ENCODE results near the gene CACNA2D1.
"Not testable (repeated sequence)": the region's sequence is repeated elsewhere in the genome, so short reads cannot be mapped to it uniquely, and the experiment has no call there.

The CACNA2D1 gene

DNA sequence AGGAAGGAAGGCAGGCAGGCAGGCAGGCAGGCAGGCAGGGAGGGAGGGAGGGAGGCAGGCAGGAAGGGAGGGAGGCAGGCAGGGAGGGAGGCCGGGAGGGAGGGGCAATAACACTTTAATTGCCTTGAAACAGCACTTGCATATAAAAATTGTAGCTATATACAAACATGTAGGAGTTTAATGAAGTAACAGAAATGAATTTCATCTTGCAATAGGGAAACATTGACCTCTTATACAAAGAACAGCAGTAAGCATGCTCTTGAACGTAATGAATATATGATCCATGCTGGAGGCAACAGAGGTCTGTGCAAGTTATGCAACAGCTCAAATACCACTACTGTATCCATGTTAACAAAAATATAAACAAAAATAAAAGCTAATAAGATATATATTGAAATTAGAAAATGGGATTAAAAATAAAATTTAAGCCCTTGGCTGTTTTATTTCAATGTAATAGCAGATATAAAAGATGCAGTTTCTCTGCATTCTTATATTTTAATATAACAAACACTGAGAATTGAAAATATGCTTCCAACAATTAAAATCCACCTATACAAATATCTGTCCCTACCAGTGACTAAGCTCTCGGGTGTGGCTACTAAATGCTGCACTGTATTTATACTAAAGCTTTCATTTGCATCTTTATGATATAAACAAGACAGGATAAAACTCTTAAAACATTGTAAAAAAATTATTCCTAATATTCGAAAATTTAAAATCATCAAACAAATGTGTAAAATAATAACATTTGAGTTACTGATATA lies 50.3 kb downstream of the CACNA2D1 start:
- no peak for DNase-seq (ENCODE audit: low spot score)

DNA sequence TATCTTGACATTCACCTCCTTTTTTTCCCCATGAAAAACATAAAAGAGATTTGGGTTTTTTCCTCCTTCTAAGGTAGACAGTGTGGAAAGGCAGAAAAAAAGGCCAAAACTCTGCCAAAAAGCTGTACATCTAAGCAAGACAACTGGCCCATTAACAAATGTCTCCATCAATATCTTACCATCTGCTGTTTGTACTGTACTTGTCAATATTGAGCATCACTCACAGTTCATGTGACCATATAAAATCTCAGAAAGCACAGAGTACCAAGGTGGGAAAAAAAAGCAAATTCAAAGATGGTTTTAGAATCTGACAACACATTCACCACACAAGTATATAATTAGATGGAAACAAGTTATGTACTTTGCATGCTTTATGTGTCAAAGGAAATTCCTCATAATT lies 52.6 kb downstream of the CACNA2D1 start:
- DNase-seq (ENCODE audit: low spot score), result no peak

DNA sequence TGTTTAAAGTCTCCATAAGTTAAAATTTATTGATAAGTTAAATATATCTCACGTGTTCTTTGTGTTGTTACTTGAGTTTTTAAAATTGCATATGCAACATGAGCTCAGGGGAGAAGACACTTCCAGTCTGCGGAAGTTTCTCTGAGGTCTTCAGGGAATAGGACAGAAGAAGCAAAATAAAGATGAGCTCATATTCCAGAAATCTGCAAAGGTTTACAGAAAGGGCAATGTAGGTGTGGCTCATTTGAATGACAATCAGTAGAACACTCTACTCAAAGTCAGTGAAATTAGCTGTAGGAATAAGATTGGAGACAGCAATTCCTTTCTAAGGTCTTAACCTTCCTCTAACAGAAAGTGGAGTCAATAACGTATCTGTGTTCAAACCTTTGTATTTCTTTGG lies 53.7 kb downstream of the CACNA2D1 start:
- DNase-seq (ENCODE audit: low spot score), result no peak

DNA sequence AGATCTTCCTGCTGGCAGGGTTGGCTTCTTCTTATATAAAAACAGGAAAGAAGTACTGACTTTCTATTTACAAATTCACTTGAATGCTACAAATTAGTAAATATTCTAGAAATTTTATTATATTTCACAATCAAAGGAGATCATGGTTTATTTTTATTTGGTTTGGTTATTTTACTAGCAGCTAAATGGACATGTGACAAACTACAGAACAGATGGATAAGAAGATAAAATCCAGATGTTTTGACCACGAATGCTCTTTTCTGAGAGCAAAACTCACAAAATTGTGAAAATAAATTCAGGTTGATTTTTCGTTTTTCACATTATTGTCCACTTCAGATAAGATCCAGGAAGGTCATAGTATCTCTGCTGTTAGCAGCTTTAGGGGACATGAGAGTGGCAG lies 55.4 kb downstream of the CACNA2D1 start:
- DNase-seq (ENCODE audit: low spot score), result no peak

DNA sequence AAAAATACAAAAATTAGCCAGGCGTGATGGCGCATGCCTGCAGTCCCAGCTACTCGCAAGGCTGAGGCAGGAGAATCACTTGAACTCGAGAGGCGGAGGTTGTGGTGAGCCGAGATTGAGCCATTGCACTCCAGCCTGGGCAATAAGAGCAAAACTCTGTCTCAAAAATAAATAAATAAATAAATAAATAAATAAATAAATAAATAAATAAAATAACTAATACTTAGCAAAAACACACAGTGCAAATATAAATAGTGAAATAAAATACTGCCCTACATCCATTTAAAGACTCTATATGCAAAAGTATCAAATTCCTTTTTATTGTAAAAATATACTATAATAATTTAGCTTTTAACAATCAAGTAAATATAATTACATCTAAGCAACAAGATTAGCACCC lies 57.0 kb downstream of the CACNA2D1 start:
- DNase-seq (ENCODE audit: low spot score), result not testable (repeated sequence)

DNA sequence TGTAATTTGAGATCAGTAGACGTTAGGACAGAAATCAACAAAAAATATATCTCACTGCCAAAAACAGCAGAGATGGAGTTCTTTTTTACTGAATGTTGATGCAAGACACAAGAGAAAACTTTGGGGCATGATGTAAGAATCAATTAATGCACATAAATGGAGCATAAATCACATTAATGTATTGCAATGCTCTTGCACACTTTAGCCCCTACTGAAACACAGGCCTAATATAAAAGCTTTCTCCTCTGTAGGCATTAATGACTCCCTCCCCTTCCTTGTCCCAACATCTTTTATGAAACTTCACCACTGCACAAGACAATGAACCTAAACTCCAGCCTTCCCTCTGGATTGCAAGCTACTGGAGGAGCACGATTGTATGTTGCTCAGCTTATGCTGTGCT lies 58.8 kb downstream of the CACNA2D1 start:
- no peak for DNase-seq (ENCODE audit: low spot score)

DNA sequence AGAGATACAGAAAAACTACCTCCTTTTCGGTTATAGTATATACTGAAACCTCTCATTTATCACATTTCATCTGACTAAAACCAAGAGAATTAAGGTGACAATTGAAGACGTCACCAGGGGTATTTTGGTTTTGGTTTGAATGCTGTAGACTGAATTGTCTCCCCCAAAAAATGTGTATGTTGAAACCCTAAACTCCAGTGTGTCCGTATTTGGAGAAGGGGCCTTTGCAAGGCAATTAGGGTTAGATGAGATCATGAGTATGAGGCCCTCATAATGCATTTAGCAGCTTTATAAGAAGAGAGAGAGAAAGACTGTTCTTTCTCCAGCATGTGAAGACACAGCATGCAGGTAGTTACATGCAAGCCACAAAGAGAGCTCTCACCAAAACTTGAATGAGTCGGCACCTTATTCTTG lies 59.5 kb downstream of the CACNA2D1 start:
- no peak for DNase-seq (ENCODE audit: low spot score)

DNA sequence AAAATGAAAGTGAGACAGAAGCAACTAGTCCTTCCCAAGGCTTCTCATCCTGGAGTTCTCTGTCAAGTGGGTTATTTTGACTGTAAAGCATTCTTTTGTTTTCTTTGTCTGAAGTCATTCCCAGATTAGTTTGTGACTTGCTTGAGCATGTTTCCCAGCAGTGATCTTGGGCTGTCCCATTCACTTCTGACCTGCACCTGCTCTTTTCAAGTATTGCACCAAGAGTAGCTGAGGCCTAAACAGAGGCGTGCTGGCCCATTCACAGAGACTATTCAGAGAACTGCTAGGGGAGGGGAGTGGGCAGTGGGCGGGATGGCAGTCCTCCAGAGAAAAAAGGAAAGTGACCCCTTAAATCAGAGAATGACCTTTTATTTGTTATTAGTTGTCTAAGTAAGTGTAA lies 61.3 kb downstream of the CACNA2D1 start:
- DNase-seq (ENCODE audit: low spot score), result no peak

DNA sequence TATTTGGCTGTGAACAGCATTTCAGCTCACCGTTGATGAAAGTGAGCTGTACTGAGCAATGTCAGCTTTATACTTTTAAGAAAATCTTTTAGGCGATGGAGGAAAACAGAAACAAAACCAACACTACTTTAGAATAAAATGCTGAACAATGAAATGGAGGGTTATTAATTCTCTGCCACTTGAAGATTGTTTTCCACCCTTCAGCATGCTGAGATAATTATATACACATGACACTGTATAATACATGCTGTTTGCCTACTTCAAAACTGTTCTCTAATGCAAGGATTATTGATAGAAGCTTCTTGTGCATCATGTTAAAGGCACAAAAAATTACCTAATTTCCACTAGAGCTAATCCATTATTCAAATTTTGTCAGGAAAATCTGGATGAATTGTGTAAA lies 66.8 kb downstream of the CACNA2D1 start:
- DNase-seq (ENCODE audit: low spot score), result no peak

DNA sequence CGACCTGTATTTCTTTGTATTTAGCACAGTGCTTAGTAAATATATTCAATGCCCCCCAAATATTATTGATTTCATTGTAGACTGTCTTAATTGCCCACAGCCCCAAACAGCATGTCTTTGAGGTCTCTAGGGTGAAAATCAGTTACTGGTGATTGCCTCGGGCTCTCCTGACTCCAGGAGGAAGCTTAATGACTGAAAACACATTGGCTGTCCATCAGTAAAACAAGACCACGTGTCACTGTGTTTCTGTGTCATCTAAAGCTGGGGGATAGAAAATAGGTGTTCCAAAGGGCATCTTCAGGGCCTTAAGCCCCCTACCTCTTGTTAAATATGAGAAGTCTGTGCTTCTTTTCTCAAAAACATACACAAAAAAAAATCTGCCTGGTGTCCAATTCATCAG lies 67.9 kb downstream of the CACNA2D1 start:
- DNase-seq (ENCODE audit: low spot score), result no peak

DNA sequence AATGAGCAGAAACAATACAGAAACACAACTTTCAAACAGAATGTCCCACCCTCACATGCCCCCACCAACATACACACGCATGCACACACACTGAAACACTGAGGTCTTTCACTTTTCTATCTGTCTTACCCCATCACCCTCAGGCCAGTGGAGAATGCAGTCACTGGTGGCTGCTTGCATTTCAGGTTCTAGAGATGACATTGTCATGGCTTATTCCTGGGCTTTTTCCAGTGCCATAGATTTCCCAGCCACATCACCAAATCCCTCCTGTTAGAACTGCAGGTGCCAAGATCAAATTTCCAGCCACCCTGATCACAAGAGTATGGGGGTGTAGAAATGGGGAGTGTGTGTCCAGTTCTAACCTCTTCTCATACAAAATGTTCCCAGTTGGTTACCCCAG lies 68.4 kb downstream of the CACNA2D1 start:
- no peak for DNase-seq (ENCODE audit: low spot score)

DNA sequence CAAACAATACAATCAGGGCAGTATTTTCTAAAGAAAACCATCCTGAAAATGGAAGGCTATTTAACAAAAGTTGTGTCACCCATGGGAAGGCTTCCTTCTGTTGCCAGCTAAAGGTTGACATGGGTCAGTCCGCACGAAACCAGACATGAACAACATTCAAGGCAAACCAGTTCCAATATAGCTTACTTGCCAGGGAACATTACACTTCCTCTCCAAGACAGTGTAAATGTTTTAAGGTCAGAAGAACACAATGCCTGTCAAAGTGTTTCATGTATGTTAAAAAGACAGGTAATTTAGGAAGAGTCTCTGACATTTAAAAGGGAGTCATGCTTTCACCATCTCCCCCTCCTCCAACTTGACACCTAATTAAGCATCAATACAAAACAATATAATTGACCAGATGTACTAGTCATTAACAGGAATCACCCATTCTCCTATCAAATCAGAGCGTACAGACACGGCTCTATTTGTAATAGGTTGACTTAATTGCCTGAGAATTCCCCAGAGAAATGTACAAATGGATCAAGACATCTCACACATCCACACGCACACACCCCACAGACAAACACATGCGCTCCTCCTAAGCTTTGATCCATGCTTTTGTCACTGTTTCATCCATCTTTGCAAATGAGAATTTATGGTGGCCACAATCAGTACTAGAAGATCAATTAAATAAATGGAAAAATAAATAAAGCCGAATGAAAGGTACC lies 69.5 kb downstream of the CACNA2D1 start:
- no peak for DNase-seq (ENCODE audit: low spot score)

DNA sequence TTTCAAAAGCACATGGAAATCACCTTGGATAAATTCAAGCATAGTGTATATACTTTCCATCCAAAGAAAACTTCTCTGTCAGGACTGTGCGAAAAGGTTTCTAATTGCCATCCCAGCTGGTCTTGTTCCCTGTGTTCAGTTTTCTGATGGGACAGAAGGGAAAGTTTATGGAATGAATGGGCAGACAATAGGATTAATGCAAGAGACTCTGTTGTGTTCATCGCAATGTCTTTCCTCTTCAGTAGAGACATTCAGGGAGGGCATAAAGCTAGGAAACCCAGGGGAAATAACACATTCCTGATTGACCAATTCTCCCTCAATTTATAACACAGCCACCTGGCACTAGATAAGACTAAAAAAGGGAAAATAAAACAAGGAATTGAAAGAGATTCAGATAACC lies 78.9 kb downstream of the CACNA2D1 start:
- DNase-seq (ENCODE audit: low spot score), result no peak

DNA sequence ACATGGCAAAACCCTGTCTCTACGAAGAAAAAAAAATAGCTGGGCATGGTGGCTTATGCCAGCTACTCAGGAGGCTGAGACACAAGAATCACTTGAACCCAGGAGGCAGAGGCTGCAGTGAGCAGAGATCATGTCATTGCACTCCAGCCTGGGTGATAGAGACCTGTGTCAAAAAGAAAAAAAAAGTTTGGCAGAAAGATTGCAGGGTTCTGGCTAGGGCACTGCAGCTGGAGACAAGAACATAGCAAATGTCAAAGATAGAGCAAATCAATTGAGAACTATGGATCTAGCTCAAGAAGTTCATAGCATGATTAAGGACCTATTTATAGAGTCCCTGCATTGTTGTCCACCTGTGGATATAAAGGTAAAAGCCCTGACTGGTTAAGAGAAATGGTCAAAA lies 79.5 kb downstream of the CACNA2D1 start:
- DNase-seq (ENCODE audit: low spot score), result no peak

DNA sequence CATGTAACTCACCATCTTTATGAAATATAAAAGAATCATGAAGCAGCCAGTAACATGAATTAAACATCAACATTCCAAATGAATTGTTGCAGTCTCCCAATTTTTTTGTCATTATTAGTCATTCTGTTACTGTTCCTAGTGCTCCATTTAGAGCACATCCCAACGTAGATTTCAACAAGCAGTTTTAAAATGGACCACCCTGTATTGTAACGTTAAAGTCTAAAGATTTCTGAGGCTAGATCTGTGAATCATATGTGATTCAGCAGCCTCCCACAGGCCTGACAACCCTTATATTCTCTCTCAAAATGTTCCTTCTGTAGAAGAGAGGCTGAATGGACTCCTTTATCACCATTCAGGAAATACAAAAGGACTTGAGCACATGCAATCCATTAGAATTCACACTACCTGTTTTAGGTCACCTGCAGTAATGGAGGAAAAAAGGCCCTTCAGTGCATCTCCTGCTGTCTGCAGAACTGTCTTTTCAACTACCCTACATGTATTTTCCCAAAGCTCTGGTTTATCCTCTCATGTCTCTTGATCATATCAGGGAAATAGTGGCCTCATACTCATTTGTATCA lies 81.4 kb downstream of the CACNA2D1 start:
- no peak for DNase-seq (ENCODE audit: low spot score)

DNA sequence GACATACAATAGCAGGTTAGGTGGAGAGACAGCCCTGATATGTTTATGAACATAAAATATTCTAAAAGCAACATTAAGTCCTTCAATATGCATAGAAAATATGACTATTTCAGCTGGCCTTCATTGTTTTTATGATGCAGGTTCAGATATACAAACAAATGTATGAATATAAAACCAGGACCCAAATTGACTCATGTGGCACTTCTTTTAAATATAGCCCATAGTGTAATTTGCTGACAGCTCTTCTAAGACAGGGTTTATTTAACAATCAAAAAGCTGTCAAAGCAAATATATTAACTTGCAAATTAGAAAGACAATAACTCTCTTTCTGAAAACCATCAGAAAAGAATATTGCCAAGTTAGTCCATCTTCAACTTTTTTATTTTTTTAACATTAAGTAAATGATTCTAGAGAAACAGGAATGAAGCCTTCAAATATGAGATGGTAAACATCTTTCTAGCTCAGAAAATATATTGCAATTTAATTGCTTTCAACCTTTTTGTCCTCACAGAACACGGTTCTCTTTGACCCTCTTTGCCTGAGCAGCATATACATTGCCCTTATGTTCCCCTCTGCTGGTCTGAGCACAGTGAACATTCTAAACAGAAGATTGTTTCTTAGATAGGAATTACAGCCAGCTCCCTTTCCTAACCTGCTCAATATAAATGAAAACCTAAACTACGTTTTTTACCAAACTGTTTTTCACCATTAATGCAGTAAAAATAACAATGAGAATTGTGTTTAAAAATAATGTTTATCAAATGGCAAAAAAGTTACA lies 82.8 kb downstream of the CACNA2D1 start:
- DNase-seq (ENCODE audit: low spot score), result no peak

DNA sequence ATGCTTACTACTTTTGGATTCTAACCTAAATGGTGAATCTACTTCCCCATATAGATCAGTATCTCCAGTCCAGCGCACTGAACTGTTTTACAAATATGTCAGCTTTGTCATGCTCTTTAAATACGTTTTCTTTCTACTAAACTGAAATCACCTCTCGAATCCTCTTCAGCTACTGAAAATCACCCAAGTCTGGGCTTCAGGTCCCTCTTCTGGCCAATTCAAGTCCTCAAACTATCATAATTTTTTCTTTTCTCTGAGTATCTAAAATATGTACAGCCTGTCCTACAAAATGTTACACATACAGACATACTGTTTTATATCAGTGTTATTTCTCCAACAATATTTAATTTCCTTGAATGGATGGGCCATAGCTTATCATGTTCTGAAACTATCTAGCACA lies 84.2 kb downstream of the CACNA2D1 start:
- DNase-seq (ENCODE audit: low spot score), result no peak

DNA sequence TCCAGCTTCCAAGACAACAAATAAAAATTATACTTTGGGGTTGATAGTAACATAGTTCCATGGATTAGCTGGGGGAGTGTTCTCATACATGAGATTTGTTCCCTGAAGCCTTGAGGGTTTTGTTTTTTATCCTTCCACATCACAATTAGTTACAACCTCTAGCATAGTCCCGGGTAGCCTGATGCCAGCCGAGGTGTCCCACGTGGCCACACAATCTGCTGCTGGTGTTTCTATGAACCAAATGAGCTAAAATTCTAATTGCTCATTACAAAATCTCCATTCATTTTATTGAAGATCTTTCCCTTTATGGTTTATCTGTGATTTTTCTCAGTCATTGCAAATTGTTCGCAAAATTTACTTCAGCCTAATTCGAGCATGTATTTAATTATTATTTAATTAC lies 84.7 kb downstream of the CACNA2D1 start:
- no peak for DNase-seq (ENCODE audit: low spot score)

DNA sequence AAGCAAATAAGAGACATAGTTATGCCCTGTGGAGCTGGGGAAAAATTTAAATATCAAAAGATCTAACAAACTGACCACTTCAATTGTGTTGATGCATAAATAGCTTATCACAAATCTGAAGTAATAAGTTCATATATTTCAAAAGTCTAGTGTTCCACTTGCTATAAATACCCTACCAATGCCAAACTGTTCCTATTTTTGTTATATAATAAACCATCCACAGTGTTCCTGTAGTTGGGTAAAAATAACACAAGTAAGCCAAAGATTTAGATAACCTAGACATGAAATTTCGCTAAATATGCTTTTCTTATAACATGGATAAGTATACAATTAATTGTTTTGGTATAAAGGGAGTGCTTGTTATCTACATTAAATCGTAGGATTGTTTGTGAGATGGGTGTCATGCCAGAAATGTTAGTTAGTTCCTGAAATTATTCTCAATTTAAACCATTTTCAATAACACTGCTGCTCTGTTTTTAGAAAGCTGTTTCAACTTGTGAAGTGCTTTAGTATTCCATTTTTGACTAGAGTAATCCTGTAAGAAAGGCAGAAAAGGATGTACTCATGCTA lies 85.5 kb downstream of the CACNA2D1 start:
- DNase-seq (ENCODE audit: low spot score), result no peak

DNA sequence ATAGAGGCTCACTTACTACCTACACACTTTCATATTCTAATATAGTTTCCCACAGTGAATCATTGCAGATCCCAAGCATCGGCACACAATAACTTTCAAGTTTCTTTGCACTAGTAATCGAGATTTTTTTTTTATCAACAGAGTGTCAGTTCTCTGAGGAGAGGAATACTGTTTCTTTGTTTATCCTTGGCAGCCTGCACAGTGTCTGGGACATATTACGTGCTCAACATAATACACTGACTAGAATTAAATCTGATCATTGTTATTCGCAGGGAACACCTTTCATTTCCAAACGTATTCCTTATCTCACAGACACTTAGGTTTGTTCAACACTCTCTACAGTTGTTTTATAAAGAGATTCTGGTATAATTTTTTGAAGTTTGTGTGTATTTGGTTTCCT lies 95.3 kb downstream of the CACNA2D1 start:
- no peak for DNase-seq (ENCODE audit: low spot score)

DNA sequence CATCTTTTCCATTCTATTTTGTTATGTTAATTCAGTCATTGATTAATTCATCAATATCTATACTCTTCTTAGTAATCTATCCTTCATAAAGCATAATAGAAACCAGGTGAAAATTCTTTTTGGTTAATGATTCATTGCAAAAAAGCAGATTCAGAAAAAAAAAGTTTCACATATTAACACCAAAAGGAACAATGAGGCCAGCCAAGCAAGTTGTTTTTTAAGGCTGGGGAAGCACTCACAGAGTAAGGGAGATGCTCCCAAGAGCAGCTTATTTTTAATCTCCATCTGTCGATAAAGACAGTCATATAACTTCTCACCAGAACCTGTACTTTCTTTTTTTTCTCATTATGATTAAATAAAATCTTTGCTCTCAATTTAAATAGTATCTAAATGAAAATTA lies 95.8 kb downstream of the CACNA2D1 start:
- no peak for DNase-seq (ENCODE audit: low spot score)

DNA sequence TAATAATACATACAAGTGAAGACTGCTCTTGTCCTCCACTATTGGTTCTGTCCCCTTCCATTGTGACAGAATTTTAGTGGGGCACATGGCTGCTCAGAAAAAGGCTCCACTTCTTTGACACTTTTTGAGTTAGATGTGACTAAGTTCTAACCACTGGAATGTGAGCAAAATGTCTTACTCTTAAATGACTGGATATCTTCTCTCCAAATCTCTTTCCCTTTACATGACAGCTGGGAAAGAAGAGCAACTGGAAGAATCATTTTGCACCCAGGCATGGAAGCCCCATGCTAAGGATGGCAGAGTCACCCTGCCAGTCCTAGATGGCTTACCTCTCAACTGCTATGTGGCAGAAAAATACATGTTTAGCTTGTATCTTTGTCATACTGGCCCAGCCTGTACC lies 97.7 kb downstream of the CACNA2D1 start:
- no peak for DNase-seq (ENCODE audit: low spot score)
